Measurements from ENCODE around the gene BANK1. TPM values are rescaled to one million over a fixed set of nuclear protein-coding genes. Genes with fewer than 3 reads are reported as not detected.

Gene BANK1
- polyA plus RNA-seq, 1 donor: 0.63 TPM

GRCh38 chr4:101972791-101973190, 182.3 kb downstream of the BANK1 start:
- no peaks in the 10 kb centered on the region for H3K36me3 ChIP-seq (ENCODE audit: control insufficient read depth, insufficient read depth, low read length)
- H3K4me1 ChIP-seq (ENCODE audit: control insufficient read depth, insufficient read depth, low read length): no peaks in the 10 kb centered on the region
- 83% methylated on average over 1 of the region's 2 CpGs for WGBS (ENCODE audit: insufficient coverage, low lambda C conversion rate)
- no peaks in the 10 kb centered on the region for H3K9me3 ChIP-seq (ENCODE audit: control insufficient read depth, low read depth, low read length)
- H3K4me3 ChIP-seq (ENCODE audit: low read length): no peak overlapping the region
- H3K27me3 ChIP-seq (ENCODE audit: control insufficient read depth, insufficient read depth, low read length): no peaks in the 10 kb centered on the region
- H3K27ac ChIP-seq (ENCODE audit: low read length): no peak overlapping the region
- no peak for DNase-seq

GRCh38 chr4:101973361-101973760, 182.8 kb downstream of the BANK1 start:
- Histone ChIP-seq H3K9me3 (ENCODE audit: control insufficient read depth, low read depth, low read length) (no peaks in the 10 kb centered on the region), H3K4me1 (ENCODE audit: control insufficient read depth, insufficient read depth, low read length) (no peaks in the 10 kb centered on the region), H3K27me3 (ENCODE audit: control insufficient read depth, insufficient read depth, low read length) (no peaks in the 10 kb centered on the region), H3K27ac (ENCODE audit: low read length) (no peak overlapping the region), H3K4me3 (ENCODE audit: low read length) (no peak overlapping the region), H3K36me3 (ENCODE audit: control insufficient read depth, insufficient read depth, low read length) (no peaks in the 10 kb centered on the region)
- DNase-seq: no peak
- 100% methylated on average over 1 of the region's 1 CpG for WGBS (ENCODE audit: insufficient coverage, low lambda C conversion rate)

- no peaks in the 10 kb centered on the region for H3K27me3 ChIP-seq (ENCODE audit: control insufficient read depth, insufficient read depth, low read length)
- H3K36me3 ChIP-seq (ENCODE audit: control insufficient read depth, insufficient read depth, low read length): no peaks in the 10 kb centered on the region
- 20% methylated on average over 1 of the region's 2 CpGs for WGBS (ENCODE audit: insufficient coverage, low lambda C conversion rate)
- H3K9me3 ChIP-seq (ENCODE audit: control insufficient read depth, low read depth, low read length): no peaks in the 10 kb centered on the region
- DNase-seq: no peak
- no peaks in the 10 kb centered on the region for H3K4me1 ChIP-seq (ENCODE audit: control insufficient read depth, insufficient read depth, low read length)
- no peak overlapping the region for H3K27ac ChIP-seq (ENCODE audit: low read length)
- no peak overlapping the region for H3K4me3 ChIP-seq (ENCODE audit: low read length)
Measured at GRCh38 chr4:101977076-101977475, 186.5 kb downstream of the BANK1 start.

GRCh38 chr4:101981756-101982155, 191.2 kb downstream of the BANK1 start:
- DNase-seq: no peak
- Histone ChIP-seq H3K27ac (ENCODE audit: low read length) (no peak overlapping the region), H3K4me3 (ENCODE audit: low read length) (no peak overlapping the region), H3K9me3 (ENCODE audit: control insufficient read depth, low read depth, low read length) (no peaks in the 10 kb centered on the region), H3K36me3 (ENCODE audit: control insufficient read depth, insufficient read depth, low read length) (no peaks in the 10 kb centered on the region), H3K4me1 (ENCODE audit: control insufficient read depth, insufficient read depth, low read length) (no peaks in the 10 kb centered on the region), H3K27me3 (ENCODE audit: control insufficient read depth, insufficient read depth, low read length) (no peaks in the 10 kb centered on the region)
- no CpG with 5 or more reads among the region's 1 CpG for WGBS (ENCODE audit: insufficient coverage, low lambda C conversion rate)

- DNase-seq: no peak
- H3K4me3 ChIP-seq (ENCODE audit: low read length): no peak overlapping the region
- H3K9me3 ChIP-seq (ENCODE audit: control insufficient read depth, low read depth, low read length): no peaks in the 10 kb centered on the region
- no peak overlapping the region for H3K27ac ChIP-seq (ENCODE audit: low read length)
- H3K4me1 ChIP-seq (ENCODE audit: control insufficient read depth, insufficient read depth, low read length): no peaks in the 10 kb centered on the region
- 67% methylated on average over 1 of the region's 1 CpG for WGBS (ENCODE audit: insufficient coverage, low lambda C conversion rate)
- H3K27me3 ChIP-seq (ENCODE audit: control insufficient read depth, insufficient read depth, low read length): no peaks in the 10 kb centered on the region
- no peaks in the 10 kb centered on the region for H3K36me3 ChIP-seq (ENCODE audit: control insufficient read depth, insufficient read depth, low read length)
Measured at GRCh38 chr4:101983835-101984234, 193.3 kb downstream of the BANK1 start.

- no peak overlapping the region for H3K27ac ChIP-seq (ENCODE audit: low read length)
- H3K9me3 ChIP-seq (ENCODE audit: control insufficient read depth, low read depth, low read length): no peaks in the 10 kb centered on the region
- no peaks in the 10 kb centered on the region for H3K36me3 ChIP-seq (ENCODE audit: control insufficient read depth, insufficient read depth, low read length)
- DNase-seq: no peak
- H3K4me1 ChIP-seq (ENCODE audit: control insufficient read depth, insufficient read depth, low read length): no peaks in the 10 kb centered on the region
- 73% methylated on average over 1 of the region's 5 CpGs for WGBS (ENCODE audit: insufficient coverage, low lambda C conversion rate)
- H3K27me3 ChIP-seq (ENCODE audit: control insufficient read depth, insufficient read depth, low read length): no peaks in the 10 kb centered on the region
- no peak overlapping the region for H3K4me3 ChIP-seq (ENCODE audit: low read length)
Measured at GRCh38 chr4:101987623-101988243, 197.2 kb downstream of the BANK1 start.

- H3K4me1 ChIP-seq (ENCODE audit: control insufficient read depth, insufficient read depth, low read length): no peaks in the 10 kb centered on the region
- 96% methylated on average over 3 of the region's 3 CpGs for WGBS (ENCODE audit: insufficient coverage, low lambda C conversion rate)
- no peak for DNase-seq
- H3K36me3 ChIP-seq (ENCODE audit: control insufficient read depth, insufficient read depth, low read length): no peaks in the 10 kb centered on the region
- no peaks in the 10 kb centered on the region for H3K27me3 ChIP-seq (ENCODE audit: control insufficient read depth, insufficient read depth, low read length)
- no peaks in the 10 kb centered on the region for H3K9me3 ChIP-seq (ENCODE audit: control insufficient read depth, low read depth, low read length)
- no peak overlapping the region for H3K4me3 ChIP-seq (ENCODE audit: low read length)
- no peak overlapping the region for H3K27ac ChIP-seq (ENCODE audit: low read length)
Measured at GRCh38 chr4:101989551-101989950, 199.0 kb downstream of the BANK1 start.

GRCh38 chr4:101992446-101992845, 201.9 kb downstream of the BANK1 start:
- Histone ChIP-seq H3K9me3 (ENCODE audit: control insufficient read depth, low read depth, low read length) (no peaks in the 10 kb centered on the region), H3K36me3 (ENCODE audit: control insufficient read depth, insufficient read depth, low read length) (no peaks in the 10 kb centered on the region), H3K4me3 (ENCODE audit: low read length) (no peak overlapping the region), H3K27me3 (ENCODE audit: control insufficient read depth, insufficient read depth, low read length) (no peaks in the 10 kb centered on the region), H3K27ac (ENCODE audit: low read length) (no peak overlapping the region), H3K4me1 (ENCODE audit: control insufficient read depth, insufficient read depth, low read length) (no peaks in the 10 kb centered on the region)
- WGBS (ENCODE audit: insufficient coverage, low lambda C conversion rate): 100% methylated on average over 1 of the region's 2 CpGs
- no peak for DNase-seq

GRCh38 chr4:101993002-101993841, 202.7 kb downstream of the BANK1 start:
- no peaks in the 10 kb centered on the region for H3K9me3 ChIP-seq (ENCODE audit: control insufficient read depth, low read depth, low read length)
- no peaks in the 10 kb centered on the region for H3K27me3 ChIP-seq (ENCODE audit: control insufficient read depth, insufficient read depth, low read length)
- H3K36me3 ChIP-seq (ENCODE audit: control insufficient read depth, insufficient read depth, low read length): no peaks in the 10 kb centered on the region
- WGBS (ENCODE audit: insufficient coverage, low lambda C conversion rate): 80% methylated on average over 3 of the region's 5 CpGs
- peak in 1 of 2 donors; percentile 2 for DNase-seq
- no peak overlapping the region for H3K4me3 ChIP-seq (ENCODE audit: low read length)
- no peaks in the 10 kb centered on the region for H3K4me1 ChIP-seq (ENCODE audit: control insufficient read depth, insufficient read depth, low read length)
- no peak overlapping the region for H3K27ac ChIP-seq (ENCODE audit: low read length)

GRCh38 chr4:101993842-101994775, 203.6 kb downstream of the BANK1 start:
- H3K27me3 ChIP-seq (ENCODE audit: control insufficient read depth, insufficient read depth, low read length): no peaks in the 10 kb centered on the region
- no peaks in the 10 kb centered on the region for H3K36me3 ChIP-seq (ENCODE audit: control insufficient read depth, insufficient read depth, low read length)
- H3K4me3 ChIP-seq (ENCODE audit: low read length): no peak overlapping the region
- no peaks in the 10 kb centered on the region for H3K9me3 ChIP-seq (ENCODE audit: control insufficient read depth, low read depth, low read length)
- H3K27ac ChIP-seq (ENCODE audit: low read length): no peak overlapping the region
- no peaks in the 10 kb centered on the region for H3K4me1 ChIP-seq (ENCODE audit: control insufficient read depth, insufficient read depth, low read length)
- 43% methylated on average over 1 of the region's 4 CpGs for WGBS (ENCODE audit: insufficient coverage, low lambda C conversion rate)
- DNase-seq: no peak
